Measurements from ENCODE around the gene SLC25A22. TPM values are rescaled to one million over a fixed set of nuclear protein-coding genes. Genes with fewer than 3 reads are reported as not detected.

SLC25A22 gene
- total and polyA plus RNA-seq, 2 donors (not counting 1 experiment from before 2014, with no cell fraction given), result 9.9 to 10.4 TPM

- no peak for DNase-seq (ENCODE audit: low read depth in 2 of 2)
- Histone ChIP-seq H2AFZ (ENCODE audit: low read length) (peak overlapping the region; percentile 31), H3K4me3 (replicated peaks in 1 of 4; ENCODE audit: control extremely low read depth in 1 of 4, insufficient read depth in 1 of 4, low read depth in 3 of 4, low read length in 4 of 4) (peak overlapping the region; percentile 78 to 98 (median 94))
These were observed 10.6 kb upstream of the SLC25A22 start for GRCh38 chr11:808427-809286.

DNA sequence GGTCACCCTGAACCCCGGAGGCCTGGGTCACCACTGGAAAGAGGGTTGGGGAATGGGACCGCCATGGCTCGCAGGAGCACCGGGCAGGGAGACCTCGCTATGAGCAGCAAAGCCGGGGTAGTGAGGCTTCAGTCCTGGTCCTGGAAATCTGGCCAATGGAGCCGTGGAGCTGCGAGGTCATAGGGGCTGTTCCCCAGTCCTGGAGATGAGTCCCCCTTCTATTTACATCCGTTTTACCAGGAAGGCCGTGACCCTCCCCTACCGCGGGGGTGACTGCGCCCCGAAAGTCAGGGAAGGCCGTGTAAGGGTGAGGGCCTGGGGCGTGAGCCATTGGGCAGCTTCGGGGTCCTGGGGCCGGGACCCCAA lies 6.5 kb upstream of the SLC25A22 start:
- Histone ChIP-seq H3K79me2 (ENCODE audit: control insufficient read depth, insufficient read depth, low read length) (peaks cover 10% of the 10 kb centered on the region), H3K4me1 (ENCODE audit: control insufficient read depth, extremely low read depth, insufficient read depth, low read length) (peaks cover 12% of the 10 kb centered on the region), H4K20me1 (ENCODE audit: control insufficient read depth, extremely low read depth, insufficient read depth, low read length) (no peaks in the 10 kb centered on the region), H2AFZ (ENCODE audit: low read length) (no peak overlapping the region), H3K4me3 (replicated peaks in 1 of 4; ENCODE audit: control extremely low read depth in 1 of 4, insufficient read depth in 1 of 4, low read depth in 3 of 4, low read length in 4 of 4) (peak overlapping the region; percentile 54 to 73 (median 60)), H3K9ac (ENCODE audit: insufficient read depth, low read length) (no peak overlapping the region), H3K4me2 (ENCODE audit: extremely low read depth, insufficient read depth, low read length) (peak overlapping the region; percentile 97), H3K27ac (ENCODE audit: insufficient read depth, low read length) (peak overlapping the region; percentile 57), H3K36me3 (ENCODE audit: control insufficient read depth, insufficient read depth, low read length) (peaks cover 20% of the 10 kb centered on the region), H3K9me3 (ENCODE audit: control insufficient read depth, insufficient read depth, low read depth, low read length) (no peaks in the 10 kb centered on the region), H3K27me3 (ENCODE audit: control insufficient read depth, insufficient read depth, low read length) (no peaks in the 10 kb centered on the region)
- no peak for DNase-seq (ENCODE audit: low read depth in 2 of 2)
- no peak for TF ChIP-seq CTCF (conservative IDR thresholded peaks at IDR 0.05 in 1 of 2, IDR thresholded peaks at IDR 0.05 in 1 of 2; ENCODE audit: low read depth in 1 of 2, low read length in 2 of 2)
- no peak for TF ChIP-seq EZH2 (IDR thresholded peaks at IDR 0.05; ENCODE audit: low read length, missing control alignments)

More at GRCh38 chr11:808427-809286, 10.6 kb upstream of the SLC25A22 start:
- peak overlapping the region; percentile 98 for H3K4me2 ChIP-seq (ENCODE audit: extremely low read depth, insufficient read depth, low read length)
- H4K20me1 ChIP-seq (ENCODE audit: control insufficient read depth, extremely low read depth, insufficient read depth, low read length), result no peaks in the 10 kb centered on the region
- no peak for TF ChIP-seq EZH2 (IDR thresholded peaks at IDR 0.05; ENCODE audit: low read length, missing control alignments)
- TF ChIP-seq CTCF (conservative IDR thresholded peaks at IDR 0.05 in 1 of 2, IDR thresholded peaks at IDR 0.05 in 1 of 2; ENCODE audit: low read depth in 1 of 2, low read length in 2 of 2), result no peak
- H3K27ac ChIP-seq (ENCODE audit: insufficient read depth, low read length), result peak overlapping the region; percentile 96
- H3K9me3 ChIP-seq (ENCODE audit: control insufficient read depth, insufficient read depth, low read depth, low read length), result no peaks in the 10 kb centered on the region
- H3K79me2 ChIP-seq (ENCODE audit: control insufficient read depth, insufficient read depth, low read length), result peaks cover 38% of the 10 kb centered on the region
- H3K4me1 ChIP-seq (ENCODE audit: control insufficient read depth, extremely low read depth, insufficient read depth, low read length), result peaks cover 19% of the 10 kb centered on the region
- H3K9ac ChIP-seq (ENCODE audit: insufficient read depth, low read length), result peak overlapping the region; percentile 99
- peaks cover 21% of the 10 kb centered on the region for H3K36me3 ChIP-seq (ENCODE audit: control insufficient read depth, insufficient read depth, low read length)
- H3K27me3 ChIP-seq (ENCODE audit: control insufficient read depth, insufficient read depth, low read length), result no peaks in the 10 kb centered on the region

DNA sequence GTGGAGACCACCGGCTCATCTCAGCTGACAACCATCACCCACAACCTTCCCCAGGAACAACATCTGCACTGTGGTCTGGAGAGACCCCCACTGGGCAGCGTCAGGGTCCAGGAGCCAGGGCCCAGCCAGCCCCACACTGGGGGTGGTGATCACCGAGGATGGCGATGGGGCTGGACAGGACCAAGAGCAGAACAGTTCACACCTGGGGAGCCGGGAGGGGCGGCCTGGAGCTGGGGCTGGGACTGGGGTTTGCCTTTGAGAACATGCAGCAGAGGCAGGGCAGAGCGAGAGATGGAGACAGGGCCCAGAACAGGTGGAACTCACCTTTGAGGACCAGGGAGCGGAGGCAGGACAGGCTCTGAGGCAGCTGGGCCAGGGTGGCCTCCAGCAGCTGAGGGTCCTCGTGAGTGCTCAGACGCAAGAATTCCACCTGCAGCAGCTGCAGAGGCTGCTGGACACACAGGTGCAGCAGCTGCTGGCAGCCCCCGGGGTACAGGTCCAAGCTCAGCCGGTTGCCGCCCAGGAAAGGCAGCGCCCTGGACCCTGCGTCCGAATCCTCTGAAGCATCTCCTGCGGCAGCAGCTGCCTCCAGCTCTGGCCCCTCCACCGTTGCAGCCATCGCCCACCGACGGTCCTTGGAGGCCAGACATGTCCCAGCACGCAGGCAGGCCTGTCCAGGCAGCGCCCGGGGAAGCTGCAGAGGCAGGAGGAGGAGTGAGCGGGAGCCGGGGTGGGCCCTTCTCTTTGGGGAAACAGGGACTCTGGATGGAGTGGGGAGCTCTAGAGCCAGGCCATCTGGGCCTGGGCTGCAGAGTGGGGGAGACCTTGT lies 5.9 kb upstream of the SLC25A22 start:
- Histone ChIP-seq H3K79me2 (ENCODE audit: control insufficient read depth, insufficient read depth, low read length) (peaks cover 9% of the 10 kb centered on the region), H3K4me2 (ENCODE audit: extremely low read depth, insufficient read depth, low read length) (peak overlapping the region; percentile 97), H3K9me3 (ENCODE audit: control insufficient read depth, insufficient read depth, low read depth, low read length) (no peaks in the 10 kb centered on the region), H3K27ac (ENCODE audit: insufficient read depth, low read length) (peak overlapping the region; percentile 57), H3K4me1 (ENCODE audit: control insufficient read depth, extremely low read depth, insufficient read depth, low read length) (peaks cover 12% of the 10 kb centered on the region), H3K27me3 (ENCODE audit: control insufficient read depth, insufficient read depth, low read length) (no peaks in the 10 kb centered on the region), H3K9ac (ENCODE audit: insufficient read depth, low read length) (peak overlapping the region; percentile 20), H3K4me3 (replicated peaks in 1 of 4; ENCODE audit: control extremely low read depth in 1 of 4, insufficient read depth in 1 of 4, low read depth in 3 of 4, low read length in 4 of 4) (peak overlapping the region; percentile 54 to 73 (median 60)), H4K20me1 (ENCODE audit: control insufficient read depth, extremely low read depth, insufficient read depth, low read length) (no peaks in the 10 kb centered on the region), H3K36me3 (ENCODE audit: control insufficient read depth, insufficient read depth, low read length) (peaks cover 20% of the 10 kb centered on the region), H2AFZ (ENCODE audit: low read length) (no peak overlapping the region)
- no peak for TF ChIP-seq EZH2 (IDR thresholded peaks at IDR 0.05; ENCODE audit: low read length, missing control alignments)
- no peak for TF ChIP-seq CTCF (conservative IDR thresholded peaks at IDR 0.05 in 1 of 2, IDR thresholded peaks at IDR 0.05 in 1 of 2; ENCODE audit: low read depth in 1 of 2, low read length in 2 of 2)
- DNase-seq (ENCODE audit: low read depth in 2 of 2), result no peak
